Measurements from ENCODE around the gene OR51G1.

Gene OR51G1

DNA sequence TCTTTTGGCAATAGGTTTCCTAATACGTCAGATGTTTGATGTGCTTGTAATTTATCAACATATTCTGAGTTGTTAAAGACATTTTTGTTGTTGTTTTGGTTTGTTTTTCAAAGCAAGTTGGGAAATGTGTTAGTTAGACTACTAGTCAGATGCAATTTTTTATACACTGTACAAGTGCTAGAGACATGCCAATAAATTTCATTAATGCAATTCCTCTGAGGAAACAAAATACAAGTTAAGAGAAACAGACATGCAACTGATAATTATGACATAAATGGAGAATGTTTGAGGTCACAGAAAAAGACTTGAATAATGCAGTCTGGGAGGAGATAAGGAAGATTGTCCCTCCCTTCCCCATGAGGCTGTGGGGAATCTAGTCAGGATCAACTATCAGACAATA lies 36.5 kb downstream of the OR51G1 start:
- TF ChIP-seq FOXM1 (IDR thresholded peaks at IDR 0.05; ENCODE audit: borderline replicate concordance, low read depth) (no peak), TEAD4 (IDR thresholded peaks at IDR 0.05) (no peak), CREB1 (IDR thresholded peaks at IDR 0.05; ENCODE audit: low read depth) (no peak), USF1 (IDR thresholded peaks at IDR 0.05) (no peak), ZBTB7A (IDR thresholded peaks at IDR 0.05; ENCODE audit: low read depth) (no peak), MAX (IDR thresholded peaks at IDR 0.05) (no peak), YY1 (IDR thresholded peaks at IDR 0.05; ENCODE audit: low read depth) (no peak), EGR1 (IDR thresholded peaks at IDR 0.05) (no peak), CEBPB (IDR thresholded peaks at IDR 0.05) (no peak), TCF12 (IDR thresholded peaks at IDR 0.05; ENCODE audit: low read depth) (no peak), EP300 (IDR thresholded peaks at IDR 0.05; ENCODE audit: borderline replicate concordance) (no peak), NFIC (IDR thresholded peaks at IDR 0.05) (no peak), RAD21 (IDR thresholded peaks at IDR 0.05; ENCODE audit: low read depth) (no peak), TAF1 (IDR thresholded peaks at IDR 0.05; ENCODE audit: low read depth) (no peak)
- TF ChIP-seq, protein P1, sequence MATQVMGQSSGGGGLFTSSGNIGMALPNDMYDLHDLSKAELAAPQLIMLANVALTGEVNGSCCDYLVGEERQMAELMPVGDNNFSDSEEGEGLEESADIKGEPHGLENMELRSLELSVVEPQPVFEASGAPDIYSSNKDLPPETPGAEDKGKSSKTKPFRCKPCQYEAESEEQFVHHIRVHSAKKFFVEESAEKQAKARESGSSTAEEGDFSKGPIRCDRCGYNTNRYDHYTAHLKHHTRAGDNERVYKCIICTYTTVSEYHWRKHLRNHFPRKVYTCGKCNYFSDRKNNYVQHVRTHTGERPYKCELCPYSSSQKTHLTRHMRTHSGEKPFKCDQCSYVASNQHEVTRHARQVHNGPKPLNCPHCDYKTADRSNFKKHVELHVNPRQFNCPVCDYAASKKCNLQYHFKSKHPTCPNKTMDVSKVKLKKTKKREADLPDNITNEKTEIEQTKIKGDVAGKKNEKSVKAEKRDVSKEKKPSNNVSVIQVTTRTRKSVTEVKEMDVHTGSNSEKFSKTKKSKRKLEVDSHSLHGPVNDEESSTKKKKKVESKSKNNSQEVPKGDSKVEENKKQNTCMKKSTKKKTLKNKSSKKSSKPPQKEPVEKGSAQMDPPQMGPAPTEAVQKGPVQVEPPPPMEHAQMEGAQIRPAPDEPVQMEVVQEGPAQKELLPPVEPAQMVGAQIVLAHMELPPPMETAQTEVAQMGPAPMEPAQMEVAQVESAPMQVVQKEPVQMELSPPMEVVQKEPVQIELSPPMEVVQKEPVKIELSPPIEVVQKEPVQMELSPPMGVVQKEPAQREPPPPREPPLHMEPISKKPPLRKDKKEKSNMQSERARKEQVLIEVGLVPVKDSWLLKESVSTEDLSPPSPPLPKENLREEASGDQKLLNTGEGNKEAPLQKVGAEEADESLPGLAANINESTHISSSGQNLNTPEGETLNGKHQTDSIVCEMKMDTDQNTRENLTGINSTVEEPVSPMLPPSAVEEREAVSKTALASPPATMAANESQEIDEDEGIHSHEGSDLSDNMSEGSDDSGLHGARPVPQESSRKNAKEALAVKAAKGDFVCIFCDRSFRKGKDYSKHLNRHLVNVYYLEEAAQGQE (IDR thresholded peaks at IDR 0.05; ENCODE audit: low read depth): no peak

DNA sequence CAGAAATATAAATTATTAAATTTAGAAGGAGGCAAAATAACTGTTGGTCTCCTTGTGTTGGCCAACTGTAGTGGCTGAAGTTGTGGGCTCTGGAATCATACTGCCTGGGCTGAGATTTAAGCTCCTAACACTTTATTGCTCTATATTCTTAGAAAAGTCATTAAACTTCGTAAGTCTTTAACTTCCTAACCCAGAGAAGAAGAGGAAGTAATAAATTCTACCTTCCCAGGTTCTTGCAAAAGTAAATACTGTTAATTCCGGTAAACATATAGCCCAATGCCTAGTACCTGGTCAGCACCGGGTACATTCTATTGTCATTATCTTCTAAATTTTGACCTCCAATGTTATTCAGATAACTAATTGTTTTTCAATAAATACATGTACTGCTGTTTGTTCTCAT lies 38.0 kb downstream of the OR51G1 start:
- no peak for TF ChIP-seq EGR1 (IDR thresholded peaks at IDR 0.05)
- no peak for TF ChIP-seq NFIC (IDR thresholded peaks at IDR 0.05)
- TF ChIP-seq MAX (IDR thresholded peaks at IDR 0.05): no peak
- TF ChIP-seq CEBPB (IDR thresholded peaks at IDR 0.05): no peak
- TF ChIP-seq, protein P1 (IDR thresholded peaks at IDR 0.05; ENCODE audit: low read depth): no peak
- TF ChIP-seq EP300 (IDR thresholded peaks at IDR 0.05; ENCODE audit: borderline replicate concordance): no peak
- no peak for TF ChIP-seq FOXM1 (IDR thresholded peaks at IDR 0.05; ENCODE audit: borderline replicate concordance, low read depth)
- no peak for TF ChIP-seq TAF1 (IDR thresholded peaks at IDR 0.05; ENCODE audit: low read depth)
- no peak for TF ChIP-seq RAD21 (IDR thresholded peaks at IDR 0.05; ENCODE audit: low read depth)
- no peak for TF ChIP-seq TCF12 (IDR thresholded peaks at IDR 0.05; ENCODE audit: low read depth)
- no peak for TF ChIP-seq CREB1 (IDR thresholded peaks at IDR 0.05; ENCODE audit: low read depth)
- TF ChIP-seq ZBTB7A (IDR thresholded peaks at IDR 0.05; ENCODE audit: low read depth): no peak
- TF ChIP-seq TEAD4 (IDR thresholded peaks at IDR 0.05): no peak

DNA sequence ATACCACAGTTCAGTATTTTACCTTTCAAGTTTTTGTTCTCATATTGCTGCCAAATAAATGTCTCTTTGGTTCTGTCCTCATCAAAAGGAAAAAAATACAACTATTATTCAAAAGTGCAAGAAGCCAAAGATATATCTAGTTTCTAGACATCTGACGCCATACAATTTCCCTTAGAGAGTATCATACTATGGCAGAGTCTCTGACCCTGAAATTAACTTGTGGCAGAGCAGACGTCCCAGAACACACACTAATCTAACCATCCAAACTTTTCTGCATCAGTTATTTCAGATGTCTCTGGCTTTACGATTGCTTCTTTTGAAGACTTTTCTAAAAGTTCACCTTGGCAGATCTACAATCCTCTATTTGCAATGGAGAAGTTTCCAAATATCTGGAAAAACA lies 39.8 kb downstream of the OR51G1 start:
- no peak for TF ChIP-seq MAX (IDR thresholded peaks at IDR 0.05)
- no peak for TF ChIP-seq TCF12 (IDR thresholded peaks at IDR 0.05; ENCODE audit: low read depth)
- no peak for TF ChIP-seq CREB1 (IDR thresholded peaks at IDR 0.05; ENCODE audit: low read depth)
- no peak for TF ChIP-seq EGR1 (IDR thresholded peaks at IDR 0.05)
- no peak for TF ChIP-seq EP300 (IDR thresholded peaks at IDR 0.05; ENCODE audit: borderline replicate concordance)
- TF ChIP-seq TAF1 (IDR thresholded peaks at IDR 0.05; ENCODE audit: low read depth): no peak
- no peak for TF ChIP-seq CEBPB (IDR thresholded peaks at IDR 0.05)
- no peak for TF ChIP-seq NFIC (IDR thresholded peaks at IDR 0.05)
- TF ChIP-seq FOXM1 (IDR thresholded peaks at IDR 0.05; ENCODE audit: borderline replicate concordance, low read depth): no peak

DNA sequence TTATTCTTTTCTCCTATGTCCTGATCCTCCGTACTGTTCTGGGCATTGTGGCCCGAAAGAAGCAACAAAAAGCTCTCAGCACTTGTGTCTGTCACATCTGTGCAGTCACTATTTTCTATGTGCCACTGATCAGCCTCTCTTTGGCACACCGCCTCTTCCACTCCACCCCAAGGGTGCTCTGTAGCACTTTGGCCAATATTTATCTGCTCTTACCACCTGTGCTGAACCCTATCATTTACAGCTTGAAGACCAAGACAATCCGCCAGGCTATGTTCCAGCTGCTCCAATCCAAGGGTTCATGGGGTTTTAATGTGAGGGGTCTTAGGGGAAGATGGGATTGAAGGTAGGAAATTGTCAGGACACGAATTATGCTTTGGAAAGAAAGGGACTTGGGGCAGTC lies 41.6 kb downstream of the OR51G1 start:
- no peak for TF ChIP-seq EP300 (IDR thresholded peaks at IDR 0.05; ENCODE audit: borderline replicate concordance)

- no peak for TF ChIP-seq ZBTB7A (IDR thresholded peaks at IDR 0.05; ENCODE audit: low read depth)
- no peak for TF ChIP-seq EGR1 (IDR thresholded peaks at IDR 0.05)
- TF ChIP-seq YY1 (IDR thresholded peaks at IDR 0.05; ENCODE audit: low read depth): no peak
- no peak for TF ChIP-seq TEAD4 (IDR thresholded peaks at IDR 0.05)
- no peak for TF ChIP-seq CEBPB (IDR thresholded peaks at IDR 0.05)
- TF ChIP-seq CREB1 (IDR thresholded peaks at IDR 0.05; ENCODE audit: low read depth): no peak
- no peak for TF ChIP-seq EP300 (IDR thresholded peaks at IDR 0.05; ENCODE audit: borderline replicate concordance)
These were observed 42.2 kb downstream of the OR51G1 start, which contains the start of gene OR51T1 for GRCh38 chr11:4881860-4882500. TSS of gene OR51T1 (plus strand) at chr11:4881900. CDS start at chr11:4881900, 0 bp downstream.

GRCh38 chr11:4881188-4881587 lies 43.0 kb downstream of the OR51G1 start:
- no peak for TF ChIP-seq CEBPB (IDR thresholded peaks at IDR 0.05)
- TF ChIP-seq USF1 (IDR thresholded peaks at IDR 0.05): no peak
- no peak for TF ChIP-seq NFIC (IDR thresholded peaks at IDR 0.05)
- TF ChIP-seq CREB1 (IDR thresholded peaks at IDR 0.05; ENCODE audit: low read depth): no peak
- no peak for TF ChIP-seq RAD21 (IDR thresholded peaks at IDR 0.05; ENCODE audit: low read depth)
- no peak for TF ChIP-seq EP300 (IDR thresholded peaks at IDR 0.05; ENCODE audit: borderline replicate concordance)
- TF ChIP-seq, protein P1 (IDR thresholded peaks at IDR 0.05; ENCODE audit: low read depth): no peak
- no peak for TF ChIP-seq EGR1 (IDR thresholded peaks at IDR 0.05)
- TF ChIP-seq MAX (IDR thresholded peaks at IDR 0.05): no peak
- no peak for TF ChIP-seq FOXM1 (IDR thresholded peaks at IDR 0.05; ENCODE audit: borderline replicate concordance, low read depth)
- TF ChIP-seq TCF12 (IDR thresholded peaks at IDR 0.05; ENCODE audit: low read depth): no peak
- no peak for TF ChIP-seq ZBTB7A (IDR thresholded peaks at IDR 0.05; ENCODE audit: low read depth)
- no peak for TF ChIP-seq TEAD4 (IDR thresholded peaks at IDR 0.05)
- no peak for TF ChIP-seq TAF1 (IDR thresholded peaks at IDR 0.05; ENCODE audit: low read depth)
- no peak for TF ChIP-seq YY1 (IDR thresholded peaks at IDR 0.05; ENCODE audit: low read depth)
